GM12878 (cell line): ENCODE measurements around the gene DMXL1. TPM values are rescaled to one million over a fixed set of nuclear protein-coding genes. Genes with fewer than 3 reads are reported as not detected.

Experiments
- ATAC-seq: fragments of 200-7000 bp; cut with Tn5 transposase; 3 replicates; pipeline ENCODE4 v1.9.1; 2020; ENCODE audit warnings: mild to moderate bottlenecking, moderate library complexity
- BruUV-seq: library from RNA; stranded (reverse); fragments of 400-500 nt; replicated peaks from 2 replicates; lab custom pipeline; 2021; lab: Mats Ljungman, UMichigan
- CTCF ChIA-PET: fragments of 300-600 bp; sonication (Branson Sonifier 250); formaldehyde crosslinking; extraction: SDS; loops from one replicate; lab custom pipeline; 2021; ENCODE audit warnings: inconsistent platforms; lab: Yijun Ruan, JAX
- POLR2A ChIA-PET: fragments of 350-600 bp; formaldehyde crosslinking; extraction: SDS; loops from one replicate; lab custom pipeline; 2021; ENCODE audit warnings: inconsistent platforms; lab: Charles Lee
- RAD21 ChIA-PET: fragments of 300-600 bp; sonication (Branson Sonifier 250); formaldehyde crosslinking; loops from one replicate; lab custom pipeline; 2023; ENCODE audit warnings: antibody characterized with exemption; ENCODE audit not compliant: unreplicated experiment; lab: Charles Lee
- SMC1A ChIA-PET: fragments of 300-600 bp; sonication (Branson Sonifier 250); formaldehyde crosslinking; loops from one replicate; lab custom pipeline; 2023; ENCODE audit not compliant: unreplicated experiment, uncharacterized antibody; lab: Charles Lee
- DNase-seq: peaks from one replicate; pipeline ENCODE4 v3.0.0-alpha.2; 2011; ENCODE audit warnings: low read depth, low spot score
- FAIRE-seq: peaks from 3 replicates; lab custom pipeline; 2011; peaks lifted over from hg19 to GRCh38; lab: Jason Lieb, UNC
- H2AFZ ChIP-seq: 2 replicates; pipeline ENCODE4 v1.6.0; 2011; ENCODE audit warnings: low read depth, low read length, control low read depth; ENCODE audit not compliant: control insufficient read depth
- H3K27ac ChIP-seq: 2 replicates; pipeline ENCODE4 v1.5.1; 2011; ENCODE audit warnings: control low read depth; ENCODE audit not compliant: control insufficient read depth, insufficient read depth
- H3K27me3 ChIP-seq, 2 experiments: replicated peaks in 1 of 2; 2 replicates each; pipeline versions ENCODE4 v1.6.0 to v1.6.1; 2011; ENCODE audit warnings: low read length in 1 of 2; ENCODE audit not compliant: control insufficient read depth in 2 of 2, insufficient read depth in 2 of 2
- H3K36me3 ChIP-seq, 2 experiments: 2 replicates each; pipeline ENCODE4 v1.5.1; 2011; ENCODE audit warnings: low read length in 1 of 2; ENCODE audit not compliant: control insufficient read depth in 2 of 2, insufficient read depth in 2 of 2
- H3K4me1 ChIP-seq: 2 replicates; pipeline ENCODE4 v1.6.1; 2011; ENCODE audit warnings: mild to moderate bottlenecking, low read length, moderate library complexity, mixed read lengths; ENCODE audit not compliant: control insufficient read depth, insufficient read depth
- H3K4me2 ChIP-seq: 2 replicates; pipeline ENCODE4 v1.6.0; 2011; ENCODE audit warnings: control low read depth; ENCODE audit not compliant: control insufficient read depth, insufficient read depth
- H3K4me3 ChIP-seq: fragments of 200-600 bp; sonication (generic); 2 replicates; pipeline ENCODE4 v1.5.1; 2016
- H3K79me2 ChIP-seq: 2 replicates; pipeline ENCODE4 v1.6.0; 2011; ENCODE audit warnings: low read length; ENCODE audit not compliant: control insufficient read depth, insufficient read depth
- H3K9ac ChIP-seq: 2 replicates; pipeline ENCODE4 v1.8.0; 2011; ENCODE audit warnings: low read length, control low read depth, mixed read lengths; ENCODE audit not compliant: control insufficient read depth, insufficient read depth
- H3K9me3 ChIP-seq: replicated peaks from 3 replicates; pipeline ENCODE4 v1.5.1; 2011; ENCODE audit warnings: mild to moderate bottlenecking, low read length; ENCODE audit not compliant: control insufficient read depth, insufficient read depth
- H4K20me1 ChIP-seq: 2 replicates; pipeline ENCODE4 v1.6.0; 2011; ENCODE audit not compliant: control insufficient read depth, insufficient read depth
- CBX3 ChIP-seq: fragments of 200-600 bp; sonication (generic); IDR thresholded peaks from 2 replicates; pipeline ENCODE4 v1.6.1; 2016; ENCODE audit warnings: low read depth, borderline replicate concordance
- CEBPB ChIP-seq, 2 experiments: fragments of 150-350 bp in 1 of 2; IDR thresholded peaks; 2 replicates each; pipeline ENCODE4 v1.6.1; 2012 to 2014; ENCODE audit warnings: low read depth in 2 of 2, low read length in 2 of 2, borderline replicate concordance in 1 of 2, inconsistent platforms in 1 of 2
- EED ChIP-seq: sonication (generic); IDR thresholded peaks from 2 replicates; pipeline ENCODE4 v1.6.1; 2016; ENCODE audit warnings: antibody characterized with exemption, low read depth
- EZH2 ChIP-seq: IDR thresholded peaks from 2 replicates; pipeline ENCODE4 v1.6.1; 2012; ENCODE audit warnings: low read depth, mild to moderate bottlenecking, control low read depth, inconsistent platforms, low read length, borderline replicate concordance; ENCODE audit not compliant: control insufficient read depth
- KDM1A ChIP-seq: fragments of 200-600 bp; sonication (generic); IDR thresholded peaks from 2 replicates; pipeline ENCODE4 v1.6.1; 2016; ENCODE audit warnings: borderline replicate concordance
- NKRF ChIP-seq: fragments of 450-650 bp; conservative IDR thresholded peaks from 2 replicates; pipeline ENCODE4 v1.6.1; 2017; ENCODE audit warnings: mild to moderate bottlenecking, moderate library complexity
- RAD21 ChIP-seq: IDR thresholded peaks from 2 replicates; pipeline ENCODE4 v1.6.1; 2011; ENCODE audit warnings: mild to moderate bottlenecking, low read depth, low read length, moderate library complexity; ENCODE audit not compliant: insufficient read depth
- RFX5 ChIP-seq: IDR thresholded peaks from 2 replicates; pipeline ENCODE4 v1.6.1; 2011; ENCODE audit warnings: low read depth, low read length, improper control_type of control experiment
- ZNF207 ChIP-seq: fragments of 450-650 bp; IDR thresholded peaks from 2 replicates; pipeline ENCODE4 v1.6.1; 2014; ENCODE audit warnings: antibody characterized with exemption, mild to moderate bottlenecking, borderline replicate concordance
- WGBS: methylation state at CpG from one replicate; pipeline ENCODE4 v1.1.6; 2016; ENCODE audit warnings: low lambda C conversion rate; ENCODE audit not compliant: insufficient replicate concordance, insufficient coverage; ENCODE audit errors: missing lambda C conversion rate; 5-methylcytosine and 5-hydroxymethylcytosine counted together
- in situ Hi-C: fragments of 300-500 bp; cut with MboI; formaldehyde crosslinking; loops from 9 replicates; pipeline ENCODE4 v1.14.3; 2018; ENCODE audit warnings: mixed read lengths
- intact Hi-C: fragments of 100-400 bp; cut with micrococcal nuclease; formaldehyde crosslinking; loops from one replicate; pipeline ENCODE4 v1.14.2; 2022; ENCODE audit not compliant: unreplicated experiment
- polyA plus RNA-seq, 11 experiments: library from polyadenylated mRNA; depleted of rRNA in 4 of 11; unstranded in 6 of 11; stranded (reverse) in 5 of 11; fragments of >200 nt; fragmentation: Nextera tagmentation in 4 of 11; fragmentation: Illumina TruSeq in 1 of 11; extraction: Ambion mirVana in 4 of 11; extraction: Trizol in 1 of 11; gene quantifications; 1 replicate in 1 of 11; 2 replicates in 10 of 11; pipeline versions ENCODE4 v1.2.1 to v1.2.3, GENCODE V29; 2011 to 2016; ENCODE audit warnings: inconsistent platforms in 2 of 11, missing spikeins in 2 of 11, low read depth in 1 of 11
- total RNA-seq, 4 experiments: library from RNA; depleted of rRNA in 3 of 4; stranded (reverse); fragments of >200 nt in 3 of 4; fragmentation: Illumina TruSeq in 1 of 4; extraction: Trizol in 1 of 4; gene quantifications; 2 replicates each; pipeline versions ENCODE4 v1.2.1 to v1.2.3, GENCODE V29; 2013 to 2021

Gene DMXL1
- total and polyA plus RNA-seq, 10 of the 15 experiments (the other 5 are each of a cell fraction or from before 2014, with no cell fraction given), result 9.1 to 67.7 (median 34.1) TPM

GRCh38 chr5:119264186-119264585 is 193.3 kb downstream of the DMXL1 start:
- POLR2A ChIA-PET, result interaction anchor here (0.7 kb wide), 1 partner anchor 52 kb away, joined by 5 read pairs; no protein-coding TSS in a partner anchor
- no TSS peak for BruUV-seq
- SMC1A ChIA-PET, result interaction anchor here (0.9 to 1.2 kb wide), 3 partner anchors 33 to 148 kb away, joined by 3 read pairs; no protein-coding TSS in a partner anchor
- Histone ChIP-seq H2AFZ (no peak overlapping the region), H3K79me2 (peaks cover 10% of the 10 kb centered on the region), H3K4me3 (no peak overlapping the region), H3K4me1 (no peaks in the 10 kb centered on the region), H3K27ac (no peak overlapping the region), H3K9me3 (no peaks in the 10 kb centered on the region; the same call in none of the 3 replicates), H3K4me2 (no peak overlapping the region), H3K9ac (no peak overlapping the region), H4K20me1 (no peaks in the 10 kb centered on the region), H3K36me3 (no peaks in the 10 kb centered on the region), H3K27me3 (no peaks in the 10 kb centered on the region)
- TF ChIP-seq EZH2 (no peak), KDM1A (no peak)
- ATAC-seq, result no peak
- WGBS, result 0% methylated on average over 1 of the region's 1 CpG
- RAD21 ChIA-PET, result interaction anchor here (1.0 to 1.8 kb wide), 2 partner anchors 242 to 276 kb away, joined by 4 to 5 read pairs; partner anchors contain the start of gene DTWD2
- no peak for FAIRE-seq
- in situ Hi-C loops, result no loop called here
- intact Hi-C loops, result loop anchor here (10.0 kb wide), 1 partner anchor 481 kb away; no protein-coding TSS in a partner anchor
- CTCF ChIA-PET, result interaction anchor here (0.7 to 1.1 kb wide), 4 partner anchors 49 to 276 kb away, joined by 3 to 4 read pairs (median 4); partner anchors contain the start of gene DTWD2
- no peak for DNase-seq

GRCh38 chr5:119267958-119268386 is 197.1 kb downstream of the DMXL1 start:
- intact Hi-C loops (loop anchor here (1.0 to 10.0 kb wide), 7 partner anchors 21 to 477 kb away; partner anchors contain the start of gene DTWD2), in situ Hi-C loops (no loop called here)
- Histone ChIP-seq H3K27ac (peak overlapping the region; percentile 90), H3K4me2 (peak overlapping the region; percentile 61), H3K4me3 (peak overlapping the region; percentile 99), H4K20me1 (no peaks in the 10 kb centered on the region), H3K27me3 (no peaks in the 10 kb centered on the region), H3K79me2 (peaks cover 48% of the 10 kb centered on the region), H3K4me1 (peaks cover 13% of the 10 kb centered on the region), H3K36me3 (no peaks in the 10 kb centered on the region), H2AFZ (peak overlapping the region; percentile 93), H3K9ac (peak overlapping the region; percentile 77), H3K9me3 (no peaks in the 10 kb centered on the region; the same call in 2 of the 3 replicates)
- peak; percentile 7 for FAIRE-seq
- ChIA-PET SMC1A (interaction anchor here (0.6 to 14.5 kb wide), 23 partner anchors 12 to 644 kb away, joined by 3 to 175 read pairs (median 4); partner anchors contain the start of gene DTWD2), POLR2A (interaction anchor here (0.6 to 2.5 kb wide), 16 partner anchors 9 to 547 kb away, joined by 3 to 13 read pairs (median 6); partner anchors contain the start of gene DMXL1), CTCF (interaction anchor here (0.9 to 2.7 kb wide), 26 partner anchors 9 to 280 kb away, joined by 3 to 30 read pairs (median 5); partner anchors contain the start of gene DTWD2), RAD21 (interaction anchor here (0.6 to 2.6 kb wide), 23 partner anchors 10 to 246 kb away, joined by 3 to 27 read pairs (median 7); no protein-coding TSS in a partner anchor)
- peak; percentile 81 for DNase-seq
- 2% methylated on average over 18 of the region's 18 CpGs for WGBS
- peak; percentile 81 for ATAC-seq
- BruUV-seq, result TSS peak; percentile 94
- TF ChIP-seq CEBPB (IDR thresholded peaks at IDR 0.05; ENCODE audit: borderline replicate concordance in 1 of 2, low read depth in 2 of 2, low read length in 2 of 2) (peak in 1 of 2 experiments; percentile 81; a peak in 1 of 4 replicates), EED (no peak), RFX5 (peak; percentile 99), CBX3 (no peak), ZNF207 (0 out of 2 replicates have a peak, but pooled peaks have one; percentile 49), RAD21 (peak; percentile 46; the same call in 1 of the 2 replicates), NKRF (peak; percentile 41; the same call in 1 of the 2 replicates)
